Panc1 (cell line): ENCODE measurements around the gene FAM186B.

Experiments used
- POLR2AphosphoS5 ChIP-seq: IDR thresholded peaks from 2 replicates; pipeline ENCODE4 v1.6.1; 2012; ENCODE audit warnings: mild to moderate bottlenecking, low read depth, low read length, moderate library complexity
- REST ChIP-seq, 2 experiments: IDR thresholded peaks; 2 replicates each; pipeline ENCODE4 v1.6.1; 2011 to 2012; ENCODE audit warnings: low read depth in 2 of 2, control low read depth in 1 of 2, low read length in 1 of 2, mild to moderate bottlenecking in 1 of 2, moderate library complexity in 1 of 2; ENCODE audit not compliant: insufficient read depth in 1 of 2
- SIN3A ChIP-seq: IDR thresholded peaks from 2 replicates; pipeline ENCODE4 v1.6.1; 2012; ENCODE audit warnings: low read depth, mild to moderate bottlenecking, low read length, moderate library complexity, borderline replicate concordance; ENCODE audit not compliant: insufficient read depth
- TCF7L2 ChIP-seq: IDR thresholded peaks from 2 replicates; pipeline ENCODE4 v1.6.1; 2011; ENCODE audit warnings: mild to moderate bottlenecking, low read depth, low read length, inconsistent platforms
- TF ChIP-seq, protein P1 (sequence below): fragments of 450-650 bp; IDR thresholded peaks from 2 replicates; pipeline ENCODE4 v1.5.1; 2017; ENCODE audit warnings: mild to moderate bottlenecking

DNA sequence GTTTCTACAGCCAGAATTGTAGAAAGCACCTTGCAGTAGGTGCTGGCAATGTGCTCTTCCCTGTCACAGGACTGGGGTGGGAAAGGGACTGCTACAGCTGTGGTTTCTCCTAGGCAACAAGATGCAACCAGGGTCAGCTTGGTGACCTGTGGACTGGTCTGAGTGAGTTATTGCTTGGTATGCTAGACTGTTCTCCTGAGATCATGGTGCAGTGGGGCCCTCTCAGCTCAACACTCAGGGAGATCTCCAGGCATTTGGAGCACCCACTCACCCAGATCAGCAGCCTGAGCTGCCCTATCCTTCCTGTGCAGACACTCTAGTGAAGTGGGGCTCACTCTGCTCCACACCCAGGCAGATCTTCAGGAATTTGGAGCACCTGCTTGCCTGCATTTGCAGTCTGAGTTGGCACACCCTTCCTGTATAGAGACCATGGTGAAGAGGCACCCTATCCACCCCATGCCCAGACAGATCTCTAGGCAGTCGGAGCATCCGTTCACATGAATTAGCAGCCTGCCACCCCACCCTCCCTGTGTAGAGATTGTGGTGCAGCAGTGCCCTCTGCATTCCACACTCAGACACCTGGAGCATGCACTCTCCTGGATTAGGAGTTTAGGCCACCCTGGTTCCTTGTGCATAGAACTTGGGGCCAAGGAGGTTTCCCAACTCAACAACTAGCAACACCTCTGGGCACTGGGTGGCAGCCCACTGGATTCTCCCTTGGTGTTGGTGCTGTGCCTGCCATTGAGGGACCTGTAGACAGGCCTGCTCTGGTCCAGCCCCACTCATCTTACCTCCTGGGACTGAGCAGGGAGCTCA is 3.8 kb upstream of the FAM186B start:
- TF ChIP-seq, protein P1, sequence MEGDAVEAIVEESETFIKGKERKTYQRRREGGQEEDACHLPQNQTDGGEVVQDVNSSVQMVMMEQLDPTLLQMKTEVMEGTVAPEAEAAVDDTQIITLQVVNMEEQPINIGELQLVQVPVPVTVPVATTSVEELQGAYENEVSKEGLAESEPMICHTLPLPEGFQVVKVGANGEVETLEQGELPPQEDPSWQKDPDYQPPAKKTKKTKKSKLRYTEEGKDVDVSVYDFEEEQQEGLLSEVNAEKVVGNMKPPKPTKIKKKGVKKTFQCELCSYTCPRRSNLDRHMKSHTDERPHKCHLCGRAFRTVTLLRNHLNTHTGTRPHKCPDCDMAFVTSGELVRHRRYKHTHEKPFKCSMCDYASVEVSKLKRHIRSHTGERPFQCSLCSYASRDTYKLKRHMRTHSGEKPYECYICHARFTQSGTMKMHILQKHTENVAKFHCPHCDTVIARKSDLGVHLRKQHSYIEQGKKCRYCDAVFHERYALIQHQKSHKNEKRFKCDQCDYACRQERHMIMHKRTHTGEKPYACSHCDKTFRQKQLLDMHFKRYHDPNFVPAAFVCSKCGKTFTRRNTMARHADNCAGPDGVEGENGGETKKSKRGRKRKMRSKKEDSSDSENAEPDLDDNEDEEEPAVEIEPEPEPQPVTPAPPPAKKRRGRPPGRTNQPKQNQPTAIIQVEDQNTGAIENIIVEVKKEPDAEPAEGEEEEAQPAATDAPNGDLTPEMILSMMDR: no peak
- no peak for TF ChIP-seq POLR2AphosphoS5
- TF ChIP-seq TCF7L2: no peak
- no peak for TF ChIP-seq REST (IDR thresholded peaks at IDR 0.05; ENCODE audit: insufficient read depth in 1 of 2, low read depth in 2 of 2, low read length in 1 of 2)
- no peak for TF ChIP-seq SIN3A
